ENCODE results near the gene MEF2D. TPM values are rescaled to one million over a fixed set of nuclear protein-coding genes. Genes with fewer than 3 reads are reported as not detected.
A peak's percentile ranks its signal among the peaks of the same experiment; 100 is the strongest.

Gene MEF2D
- total RNA-seq, 1 donor from 2014 or later = 59.2 TPM

GRCh38 chr1:156502391-156502893 is 1.9 kb upstream of the MEF2D start:
- no peak for DNase-seq (ENCODE audit: low read depth)

GRCh38 chr1:156500793-156501506 is 375 bp upstream of the MEF2D start:
- peak; percentile 97 for DNase-seq (ENCODE audit: low read depth)

GRCh38 chr1:156499842-156500542 is 583 bp downstream of the MEF2D start:
- DNase-seq (ENCODE audit: low read depth) = peak; percentile 89

- DNase-seq (ENCODE audit: low read depth) = peak; percentile 49
These were observed 1.3 kb downstream of the MEF2D start for GRCh38 chr1:156499194-156499841.

DNA sequence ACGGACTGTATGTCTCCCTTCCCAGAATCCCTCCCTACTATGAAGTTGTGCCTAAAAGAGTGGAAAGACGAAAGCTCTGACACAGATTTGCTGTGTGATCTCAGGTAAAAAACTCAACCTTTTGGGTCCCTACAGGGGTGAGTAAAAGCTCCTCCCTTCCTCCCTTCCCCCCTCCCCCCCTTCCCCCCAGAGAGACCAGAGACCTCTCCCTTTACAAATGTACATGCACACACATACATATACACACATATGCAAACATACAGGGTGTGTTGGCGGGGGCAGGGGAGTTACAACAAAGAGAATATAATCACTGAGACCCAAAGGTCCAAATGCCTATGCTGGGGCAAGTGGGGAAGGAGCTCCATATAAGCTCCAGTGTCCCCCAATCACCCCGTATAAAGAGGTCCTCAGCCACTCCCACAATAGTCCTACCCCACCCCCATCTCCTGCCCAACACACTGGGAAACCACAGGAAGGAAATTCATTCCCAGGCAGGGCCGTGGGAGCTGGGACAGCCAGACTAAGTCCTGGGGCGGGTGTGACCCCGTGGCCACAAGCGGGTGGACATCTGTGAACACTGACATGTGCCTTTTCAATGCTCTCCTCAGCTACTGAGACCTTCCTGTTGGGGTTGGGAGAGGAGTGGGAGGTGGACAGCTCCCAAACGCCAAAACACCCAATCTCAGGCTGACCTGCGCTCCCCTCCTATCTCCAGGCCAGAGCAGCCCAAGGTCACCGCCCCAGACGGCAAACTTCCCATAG is 2.0 kb downstream of the MEF2D start:
- peak; percentile 95 for DNase-seq (ENCODE audit: low read depth)

GRCh38 chr1:156497743-156498431 is 2.7 kb downstream of the MEF2D start:
- DNase-seq (ENCODE audit: low read depth) = peak; percentile 53

- peak; percentile 88 for DNase-seq (ENCODE audit: low read depth)
These were observed 3.4 kb downstream of the MEF2D start for GRCh38 chr1:156497078-156497742.

- DNase-seq (ENCODE audit: low read depth) = peak; percentile 72
These were observed 4.3 kb downstream of the MEF2D start for GRCh38 chr1:156496211-156496761.

DNA sequence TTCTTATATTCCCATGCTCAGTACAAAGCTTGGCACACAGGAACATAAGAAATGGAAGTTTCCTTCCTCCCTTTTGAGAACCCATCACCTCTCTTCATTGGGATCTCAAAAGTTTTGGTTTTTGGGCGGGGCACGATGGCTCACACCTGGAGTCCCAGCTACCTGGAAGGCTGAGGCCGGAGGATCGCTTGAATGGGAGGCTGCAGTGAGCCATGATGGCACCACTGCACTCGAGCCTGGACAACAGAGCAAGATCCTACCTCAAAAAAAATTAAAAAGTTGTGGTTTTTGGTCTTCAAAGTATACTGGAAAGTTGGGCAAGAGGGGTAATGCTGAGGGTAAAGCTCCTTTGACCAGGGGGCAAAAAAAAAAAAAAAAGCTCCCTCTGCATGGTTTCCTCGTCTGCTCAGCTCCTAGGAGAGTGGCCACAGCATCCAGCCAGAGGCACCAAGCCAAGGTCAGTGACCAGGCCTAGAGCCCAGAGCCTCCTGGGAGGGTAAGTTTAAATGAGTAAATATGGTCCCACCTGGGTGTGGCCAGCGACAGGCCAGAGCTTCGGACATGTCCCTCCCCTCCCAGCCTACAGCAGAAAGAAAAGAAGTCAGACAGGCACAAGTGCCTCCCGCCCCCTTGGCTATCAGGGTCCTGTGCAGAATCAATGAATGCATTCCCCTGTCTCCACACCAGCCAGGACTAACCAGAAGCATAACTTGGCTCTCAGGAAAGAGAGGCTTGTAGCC is 5.0 kb downstream of the MEF2D start:
- DNase-seq (ENCODE audit: low read depth) = peak; percentile 52

DNA sequence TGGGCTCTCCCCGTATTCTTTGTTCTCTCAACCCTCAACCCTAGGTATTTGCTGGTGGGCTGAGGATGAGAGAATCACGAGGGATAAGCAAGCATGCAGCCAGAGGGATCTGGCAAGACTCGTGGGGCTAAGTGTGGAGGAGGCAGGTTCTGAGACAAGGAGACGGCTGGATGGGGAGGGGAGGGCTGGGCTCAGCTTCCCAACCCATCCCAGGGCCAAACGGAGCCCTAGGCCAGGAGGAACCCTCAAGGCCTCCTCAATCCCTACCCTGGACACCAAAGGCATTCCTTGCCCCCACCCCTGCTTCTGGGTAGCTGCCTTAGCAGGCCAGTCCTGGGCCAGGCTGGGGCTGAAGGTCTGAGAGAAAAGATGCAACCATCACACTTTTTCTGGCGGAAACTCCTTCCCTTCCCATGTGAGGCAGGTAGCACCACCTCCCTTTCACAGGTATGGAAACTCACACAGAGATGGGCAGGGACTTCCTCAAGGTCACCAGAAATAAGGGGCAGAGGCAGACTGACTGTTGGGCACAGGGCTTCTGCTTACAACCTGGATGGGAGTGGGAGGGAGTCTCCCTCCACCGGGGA is 6.2 kb downstream of the MEF2D start:
- no peak for DNase-seq (ENCODE audit: low read depth)

GRCh38 chr1:156493742-156494141 is 6.8 kb downstream of the MEF2D start:
- DNase-seq (ENCODE audit: low read depth) = peak; percentile 67

DNA sequence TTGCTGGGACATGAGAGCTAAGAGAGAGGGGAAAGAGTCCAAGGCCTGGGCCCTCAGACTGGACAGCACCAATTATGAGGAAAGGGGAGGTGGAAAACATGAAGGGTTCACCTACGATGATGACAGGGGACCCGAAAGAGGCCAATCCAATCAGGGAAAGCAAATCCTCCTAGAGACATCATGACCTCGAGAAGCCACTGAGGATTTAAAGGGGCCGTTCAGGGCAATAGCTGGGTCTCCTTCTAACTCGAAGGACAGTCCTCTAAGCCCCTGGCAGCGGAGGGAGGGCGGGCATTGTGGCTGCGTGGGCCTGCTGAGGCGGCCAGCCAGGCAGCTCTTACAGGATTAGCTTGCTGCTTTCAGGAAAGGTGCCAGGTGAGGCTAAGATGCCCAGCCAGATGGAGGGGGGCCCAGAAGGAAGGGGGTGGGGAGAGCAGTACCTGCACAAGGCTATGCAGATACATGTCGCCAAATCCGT is 7.4 kb downstream of the MEF2D start:
- DNase-seq (ENCODE audit: low read depth) = no peak

DNA sequence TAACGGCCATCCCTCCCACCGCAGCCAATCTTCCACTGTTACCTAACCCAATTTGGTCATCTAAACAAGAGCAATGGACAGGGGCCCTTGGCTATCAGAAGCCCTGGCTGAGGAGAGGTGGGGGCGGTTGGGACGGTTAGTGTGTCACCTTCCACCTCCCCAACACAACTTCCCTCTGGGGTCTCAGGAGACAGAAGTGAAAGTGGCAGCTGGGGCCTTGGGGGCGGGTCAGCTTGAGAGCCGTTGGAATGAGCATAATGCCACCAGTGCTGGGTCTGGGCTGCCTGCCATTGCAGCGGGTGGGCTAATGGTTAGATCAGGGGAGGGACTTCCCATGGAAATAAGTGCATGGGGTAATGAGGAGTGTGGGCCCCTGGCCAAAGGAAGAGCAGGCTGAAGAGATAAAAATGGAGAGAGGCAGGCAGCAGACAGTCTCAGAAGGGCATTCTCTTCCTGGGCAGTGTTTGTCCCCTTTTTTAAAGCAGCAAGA is 7.9 kb downstream of the MEF2D start:
- peak; percentile 84 for DNase-seq (ENCODE audit: low read depth)

GRCh38 chr1:156492013-156492590 is 8.5 kb downstream of the MEF2D start:
- DNase-seq (ENCODE audit: low read depth) = no peak

- DNase-seq (ENCODE audit: low read depth) = peak; percentile 91
These were observed 9.2 kb downstream of the MEF2D start for GRCh38 chr1:156491151-156491949.

DNA sequence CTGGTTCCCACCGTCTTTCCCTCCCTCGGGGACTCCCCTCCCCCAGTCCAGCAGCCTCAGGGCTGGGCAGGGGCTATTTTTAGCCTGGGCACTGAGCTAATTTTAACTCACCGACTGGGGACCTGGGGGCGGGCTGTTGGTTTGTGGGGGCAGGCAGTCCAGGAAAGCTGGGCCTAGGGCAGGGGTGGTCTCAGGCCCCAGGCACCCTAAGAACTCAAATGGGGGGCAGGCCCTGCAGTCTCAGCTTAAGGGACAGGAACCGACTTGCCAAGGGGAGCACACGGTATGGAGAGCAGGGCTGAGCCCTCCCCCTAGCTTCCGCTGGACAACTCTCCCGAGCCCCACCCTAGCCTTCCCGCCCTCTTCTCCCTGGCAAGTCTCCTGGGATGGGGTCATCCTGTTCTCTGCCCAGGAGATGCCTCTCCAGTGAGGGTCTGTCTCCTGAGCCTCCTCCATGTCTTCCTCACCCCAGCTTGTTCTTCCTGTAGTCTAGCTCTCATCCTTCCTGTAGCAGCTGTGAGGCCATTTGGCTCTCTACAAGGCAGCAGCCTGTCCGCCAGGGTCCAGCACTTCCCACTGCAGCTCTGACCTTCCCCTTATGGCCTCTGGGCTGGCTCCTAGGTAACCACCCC is 10.1 kb downstream of the MEF2D start:
- DNase-seq (ENCODE audit: low read depth) = peak; percentile 84

- DNase-seq (ENCODE audit: low read depth) = no peak
These were observed 10.7 kb downstream of the MEF2D start for GRCh38 chr1:156489935-156490293.
